Measurements from ENCODE around the gene AGTPBP1. TPM values are rescaled to one million over a fixed set of nuclear protein-coding genes. Genes with fewer than 3 reads are reported as not detected.
A peak's percentile ranks its signal among the peaks of the same experiment; 100 is the strongest.

AGTPBP1 gene
- total RNA-seq, 1 donor from 2014 or later, result 47.0 TPM

- no peaks in the 10 kb centered on the region for H3K4me1 ChIP-seq
- ATAC-seq (no peak), DNase-seq (no peak)
- intact Hi-C loops (cut with DNase I), result no loop called here
- no peaks in the 10 kb centered on the region for H3K9me3 ChIP-seq
- H3K4me3 ChIP-seq, result no peak overlapping the region
- no peak overlapping the region for H3K27ac ChIP-seq
- no peak for TF ChIP-seq CTCF (IDR thresholded peaks at IDR 0.05)
- no peaks in the 10 kb centered on the region for H3K27me3 ChIP-seq (ENCODE audit: low read depth)
- peaks cover 11% of the 10 kb centered on the region for H3K36me3 ChIP-seq
Observed at GRCh38 chr9:85602742-85603141, 139.0 kb downstream of the AGTPBP1 start.

- no peaks in the 10 kb centered on the region for H3K4me1 ChIP-seq
- TF ChIP-seq CTCF (IDR thresholded peaks at IDR 0.05), result no peak
- no peaks in the 10 kb centered on the region for H3K27me3 ChIP-seq (ENCODE audit: low read depth)
- intact Hi-C loops (cut with DNase I), result no loop called here
- peaks cover 11% of the 10 kb centered on the region for H3K36me3 ChIP-seq
- ATAC-seq (peak; percentile 19 to 39), DNase-seq (no peak)
- H3K27ac ChIP-seq, result no peak overlapping the region
- no peaks in the 10 kb centered on the region for H3K9me3 ChIP-seq
- H3K4me3 ChIP-seq, result no peak overlapping the region
Observed at GRCh38 chr9:85600675-85601263, 141.0 kb downstream of the AGTPBP1 start.

DNA sequence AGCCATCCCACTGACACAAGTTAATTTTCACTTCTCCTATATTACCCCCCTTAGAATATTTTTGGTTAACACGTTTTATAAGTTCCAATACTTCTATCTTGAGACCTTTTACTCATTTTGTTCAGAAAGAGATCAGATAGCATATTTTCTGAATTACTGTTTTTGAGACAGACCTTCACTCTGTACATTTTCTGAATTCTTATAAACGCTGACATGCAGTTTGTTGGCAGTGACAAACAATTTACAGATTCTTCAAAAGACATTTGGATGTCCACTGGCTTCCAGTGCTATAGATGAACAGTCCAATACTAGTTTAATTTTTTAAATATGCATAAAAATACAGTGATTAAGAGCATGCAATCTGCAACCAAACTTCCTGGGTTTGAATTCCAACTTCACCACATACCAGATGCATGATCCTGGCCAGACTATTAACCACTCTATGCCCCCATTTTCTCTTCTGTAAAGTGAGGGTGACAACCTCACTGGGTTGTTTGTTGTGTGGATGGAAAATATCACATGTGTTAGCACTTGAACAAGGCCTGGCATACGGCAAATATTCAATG, 142.1 kb downstream of the AGTPBP1 start:
- H3K27ac ChIP-seq, result no peak overlapping the region
- no peak for TF ChIP-seq CTCF (IDR thresholded peaks at IDR 0.05)
- H3K4me1 ChIP-seq, result no peaks in the 10 kb centered on the region
- H3K4me3 ChIP-seq, result no peak overlapping the region
- DNase-seq (no peak), ATAC-seq (no peak)
- H3K9me3 ChIP-seq, result no peaks in the 10 kb centered on the region
- intact Hi-C loops (cut with DNase I), result no loop called here
- peaks cover 14% of the 10 kb centered on the region for H3K36me3 ChIP-seq
- no peaks in the 10 kb centered on the region for H3K27me3 ChIP-seq (ENCODE audit: low read depth)

GRCh38 chr9:85594316-85594715, 147.4 kb downstream of the AGTPBP1 start:
- Histone ChIP-seq H3K27me3 (ENCODE audit: low read depth) (no peaks in the 10 kb centered on the region), H3K27ac (no peak overlapping the region), H3K9me3 (no peaks in the 10 kb centered on the region), H3K4me3 (no peak overlapping the region), H3K4me1 (no peaks in the 10 kb centered on the region), H3K36me3 (peaks cover 10% of the 10 kb centered on the region)
- no peak for TF ChIP-seq CTCF (IDR thresholded peaks at IDR 0.05)
- intact Hi-C loops (cut with DNase I), result no loop called here
- ATAC-seq (no peak), DNase-seq (no peak)

DNA sequence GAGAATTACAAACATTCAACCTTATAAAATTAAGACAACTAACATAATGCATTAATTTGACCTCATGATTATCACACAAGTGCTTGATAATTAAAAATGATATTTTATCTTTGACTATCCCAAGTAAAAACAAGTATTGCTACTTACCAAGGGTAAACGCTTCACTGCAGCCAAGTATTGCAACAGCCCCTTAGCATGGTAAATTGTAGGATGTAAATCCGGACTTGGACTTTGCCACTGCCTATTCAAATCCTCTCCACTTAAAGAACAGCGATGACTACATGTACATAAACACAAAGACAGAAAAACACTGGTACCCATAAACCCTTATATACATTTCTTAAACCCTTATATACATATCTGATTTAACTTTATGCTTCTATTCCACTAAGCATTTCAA, 155.1 kb downstream of the AGTPBP1 start:
- intact Hi-C loops (cut with DNase I), result no loop called here
- DNase-seq, result no peak
- Histone ChIP-seq H3K27ac (no peak overlapping the region), H3K4me3 (no peak overlapping the region), H3K4me1 (no peaks in the 10 kb centered on the region), H3K9me3 (no peaks in the 10 kb centered on the region), H3K27me3 (ENCODE audit: low read depth) (no peaks in the 10 kb centered on the region), H3K36me3 (peaks cover 15% of the 10 kb centered on the region)
- ATAC-seq, result no peak
- no peak for TF ChIP-seq CTCF (IDR thresholded peaks at IDR 0.05)

All from lower lobe of right lung (tissue), 2 donors.